OCI-LY7 (cell line): ENCODE results near the gene ANKRD13D. TPM values are rescaled to one million over a fixed set of nuclear protein-coding genes. Genes with fewer than 3 reads are reported as not detected.

ENCODE experiments used
- BruUV-seq: library from RNA; stranded (reverse); fragments of 400-500 nt; replicated peaks from 2 replicates; lab custom pipeline; 2021; lab: Mats Ljungman, UMichigan
- CTCF ChIA-PET: fragments of 300-600 bp; sonication (Branson Sonifier 250); formaldehyde crosslinking; loops from one replicate; lab custom pipeline; 2022; ENCODE audit warnings: antibody characterized with exemption; ENCODE audit not compliant: unreplicated experiment; lab: Charles Lee
- POLR2A ChIA-PET: fragments of 300-600 bp; sonication (Branson Sonifier 250); formaldehyde crosslinking; loops from one replicate; lab custom pipeline; 2022; ENCODE audit warnings: antibody characterized with exemption; lab: Charles Lee
- DNase-seq: peaks from one replicate; pipeline ENCODE4 v3.0.0-alpha.2; 2015; ENCODE audit warnings: low spot score
- H2AFZ ChIP-seq: fragments of 200-600 bp; sonication (generic), shearing (Covaris generic); 2 replicates; pipeline ENCODE4 v1.6.1; 2014; ENCODE audit warnings: mild to moderate bottlenecking, antibody characterized with exemption, low read length, moderate library complexity
- H3K27ac ChIP-seq: fragments of 200-600 bp; sonication (generic); 2 replicates; pipeline ENCODE4 v1.5.1; 2014; ENCODE audit warnings: mixed run types, low read depth, mild to moderate bottlenecking, moderate library complexity, low read length, inconsistent platforms; ENCODE audit not compliant: poor library complexity, severe bottlenecking
- H3K36me3 ChIP-seq: fragments of 200-600 bp; sonication (generic); 2 replicates; pipeline ENCODE4 v1.6.1; 2014; ENCODE audit warnings: mild to moderate bottlenecking, antibody characterized with exemption, low read length, moderate library complexity, mixed read lengths; ENCODE audit not compliant: insufficient read depth
- H3K4me1 ChIP-seq: fragments of 200-600 bp; sonication (generic); 2 replicates; pipeline ENCODE4 v1.5.1; 2014; ENCODE audit warnings: mild to moderate bottlenecking, low read length; ENCODE audit not compliant: insufficient read depth, poor library complexity, severe bottlenecking
- H3K4me2 ChIP-seq: fragments of 200-600 bp; sonication (generic); 2 replicates; pipeline ENCODE4 v1.6.1; 2014; ENCODE audit warnings: mild to moderate bottlenecking, low read length
- H3K4me3 ChIP-seq: fragments of 200-600 bp; sonication (generic); 2 replicates; pipeline ENCODE4 v1.5.1; 2014; ENCODE audit warnings: mild to moderate bottlenecking, low read depth, low read length; ENCODE audit not compliant: poor library complexity, severe bottlenecking
- H3K79me2 ChIP-seq: fragments of 200-600 bp; sonication (generic); 2 replicates; pipeline ENCODE4 v1.6.1; 2016; ENCODE audit warnings: low read depth, mild to moderate bottlenecking, low read length, moderate library complexity, mixed read lengths; ENCODE audit not compliant: insufficient read depth
- H3K9me2 ChIP-seq: fragments of 200-600 bp; sonication (generic); 2 replicates; pipeline ENCODE4 v1.6.1; 2016; ENCODE audit warnings: mild to moderate bottlenecking, low read length, mixed read lengths; ENCODE audit not compliant: insufficient read depth
- H3K9me3 ChIP-seq: fragments of 200-600 bp; sonication (generic); 2 replicates; pipeline ENCODE4 v1.6.1; 2014; ENCODE audit warnings: mild to moderate bottlenecking, mixed run types, low read length, mixed read lengths
- H4K20me1 ChIP-seq: fragments of 200-600 bp; sonication (generic); 2 replicates; pipeline ENCODE4 v1.6.1; 2014; ENCODE audit warnings: mild to moderate bottlenecking, antibody characterized with exemption, low read length, moderate library complexity, mixed read lengths; ENCODE audit not compliant: insufficient read depth
- CTCF ChIP-seq: fragments of 200-600 bp; sonication (generic); conservative IDR thresholded peaks from 2 replicates; pipeline ENCODE4 v1.5.1; 2014; ENCODE audit warnings: mild to moderate bottlenecking, antibody characterized with exemption, low read length, moderate library complexity, mixed read lengths
- EZH2phosphoT487 ChIP-seq: fragments of 200-600 bp; sonication (generic); IDR thresholded peaks from 2 replicates; pipeline ENCODE4 v1.6.1; 2018; ENCODE audit warnings: low read depth, borderline replicate concordance, mild to moderate bottlenecking, mixed run types, antibody characterized with exemption, low read length, moderate library complexity, mixed read lengths
- intact Hi-C: fragments of 100-400 bp; cut with micrococcal nuclease; formaldehyde crosslinking; loops from one replicate; pipeline ENCODE4 v1.10.0; 2022; ENCODE audit not compliant: unreplicated experiment
- total RNA-seq, 2 experiments: library from RNA; depleted of rRNA in 1 of 2; stranded (reverse); fragments of >200 nt in 1 of 2; shearing (Covaris generic) in 1 of 2; gene quantifications; 2 replicates each; pipeline ENCODE4 v1.2.3, GENCODE V29; 2014 to 2022

The ANKRD13D gene
- total RNA-seq, 2 experiments from 2014 or later, result 119 to 136 TPM

- H3K4me2 ChIP-seq, result no peak overlapping the region
- intact Hi-C loops, result no loop called here
- BruUV-seq, result TSS peak; percentile 32
- H3K27ac ChIP-seq, result no peak overlapping the region
- peaks cover 2% of the 10 kb centered on the region; the same call in 1 of the 2 replicates for H3K9me3 ChIP-seq
- H3K4me1 ChIP-seq, result no peaks in the 10 kb centered on the region
- no peak overlapping the region for H3K4me3 ChIP-seq
- ChIA-PET CTCF (no interaction called here), POLR2A (no interaction called here)
- TF ChIP-seq CTCF (no peak), EZH2phosphoT487 (no peak)
- H2AFZ ChIP-seq, result no peak overlapping the region
- H3K9me2 ChIP-seq, result no peaks in the 10 kb centered on the region
- peaks cover 71% of the 10 kb centered on the region for H3K36me3 ChIP-seq
- no peaks in the 10 kb centered on the region for H3K79me2 ChIP-seq
- DNase-seq, result no peak
- no peaks in the 10 kb centered on the region for H4K20me1 ChIP-seq
These were observed 12.3 kb downstream of the ANKRD13D start for GRCh38 chr11:67301313-67301921.

- Histone ChIP-seq H3K79me2 (no peaks in the 10 kb centered on the region), H3K36me3 (peaks cover 71% of the 10 kb centered on the region), H3K9me3 (no peaks in the 10 kb centered on the region), H4K20me1 (no peaks in the 10 kb centered on the region), H3K9me2 (no peaks in the 10 kb centered on the region), H3K4me1 (no peaks in the 10 kb centered on the region), H3K4me3 (no peak overlapping the region), H2AFZ (no peak overlapping the region), H3K4me2 (no peak overlapping the region), H3K27ac (no peak overlapping the region)
- no peak for DNase-seq
- BruUV-seq, result no TSS peak
- POLR2A ChIA-PET, result no interaction called here
- intact Hi-C loops, result no loop called here
- no peak for TF ChIP-seq EZH2phosphoT487
- TF ChIP-seq CTCF, result no peak
- CTCF ChIA-PET, result no interaction called here
These were observed 12.9 kb downstream of the ANKRD13D start for GRCh38 chr11:67301951-67302516.

GRCh38 chr11:67302571-67303131 is 13.5 kb downstream of the ANKRD13D start:
- ChIA-PET POLR2A (no interaction called here), CTCF (no interaction called here)
- TF ChIP-seq CTCF (no peak), EZH2phosphoT487 (no peak)
- no peaks in the 10 kb centered on the region for H3K9me3 ChIP-seq
- H4K20me1 ChIP-seq, result no peaks in the 10 kb centered on the region
- H3K4me3 ChIP-seq, result no peak overlapping the region
- intact Hi-C loops, result no loop called here
- no peaks in the 10 kb centered on the region for H3K79me2 ChIP-seq
- no peak overlapping the region for H3K27ac ChIP-seq
- H3K4me2 ChIP-seq, result no peak overlapping the region
- H2AFZ ChIP-seq, result no peak overlapping the region
- H3K4me1 ChIP-seq, result no peaks in the 10 kb centered on the region
- DNase-seq, result no peak
- H3K36me3 ChIP-seq, result peaks cover 72% of the 10 kb centered on the region
- BruUV-seq, result no TSS peak
- H3K9me2 ChIP-seq, result no peaks in the 10 kb centered on the region
